Mammary epithelial cell (primary cell): ENCODE data around the gene SMAD6.

Experiments used
- EZH2 ChIP-seq: IDR thresholded peaks from 2 replicates; pipeline ENCODE4 v1.6.1; 2012; ENCODE audit warnings: low read length, inconsistent platforms, borderline replicate concordance
- TF ChIP-seq, protein P1 (sequence below), 2 donors: IDR thresholded peaks in 1 of 2; conservative IDR thresholded peaks in 1 of 2; 2 replicates each; pipeline ENCODE4 v1.5.1; 2011 to 2012; ENCODE audit warnings: inconsistent platforms in 2 of 2, low read length in 2 of 2, mild to moderate bottlenecking in 2 of 2, control low read depth in 1 of 2, low read depth in 1 of 2; ENCODE audit not compliant: insufficient read depth in 1 of 2; ENCODE audit errors: extremely low read depth in 1 of 2

DNA sequence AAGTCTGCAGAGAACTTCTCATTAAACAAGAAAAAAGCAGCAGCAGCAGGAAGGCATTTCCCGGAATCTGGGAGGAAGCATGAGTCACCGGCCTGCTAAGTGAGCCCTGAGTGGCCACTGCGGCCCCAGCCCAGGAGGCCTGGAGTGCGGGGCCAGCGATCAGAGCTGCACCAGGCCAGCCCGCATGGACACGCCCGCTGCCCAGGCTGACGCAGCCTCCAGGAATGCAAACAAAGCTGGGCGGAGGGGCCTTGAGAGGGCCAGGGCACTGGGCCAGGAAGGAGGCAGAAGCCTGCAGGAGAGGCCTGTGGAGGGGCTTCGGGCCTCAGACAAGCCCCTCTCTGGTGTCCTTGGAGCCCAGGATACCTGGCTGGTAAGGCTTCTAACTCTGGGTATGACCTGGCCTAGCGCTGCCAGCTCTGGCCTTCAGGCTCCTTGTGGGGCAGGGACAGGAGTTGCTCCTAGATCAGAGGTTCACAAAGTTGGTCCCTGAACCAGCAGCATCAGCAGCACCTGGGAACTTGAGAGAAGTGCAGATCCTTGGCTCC lies 101.2 kb downstream of the SMAD6 start:
- TF ChIP-seq, protein P1, sequence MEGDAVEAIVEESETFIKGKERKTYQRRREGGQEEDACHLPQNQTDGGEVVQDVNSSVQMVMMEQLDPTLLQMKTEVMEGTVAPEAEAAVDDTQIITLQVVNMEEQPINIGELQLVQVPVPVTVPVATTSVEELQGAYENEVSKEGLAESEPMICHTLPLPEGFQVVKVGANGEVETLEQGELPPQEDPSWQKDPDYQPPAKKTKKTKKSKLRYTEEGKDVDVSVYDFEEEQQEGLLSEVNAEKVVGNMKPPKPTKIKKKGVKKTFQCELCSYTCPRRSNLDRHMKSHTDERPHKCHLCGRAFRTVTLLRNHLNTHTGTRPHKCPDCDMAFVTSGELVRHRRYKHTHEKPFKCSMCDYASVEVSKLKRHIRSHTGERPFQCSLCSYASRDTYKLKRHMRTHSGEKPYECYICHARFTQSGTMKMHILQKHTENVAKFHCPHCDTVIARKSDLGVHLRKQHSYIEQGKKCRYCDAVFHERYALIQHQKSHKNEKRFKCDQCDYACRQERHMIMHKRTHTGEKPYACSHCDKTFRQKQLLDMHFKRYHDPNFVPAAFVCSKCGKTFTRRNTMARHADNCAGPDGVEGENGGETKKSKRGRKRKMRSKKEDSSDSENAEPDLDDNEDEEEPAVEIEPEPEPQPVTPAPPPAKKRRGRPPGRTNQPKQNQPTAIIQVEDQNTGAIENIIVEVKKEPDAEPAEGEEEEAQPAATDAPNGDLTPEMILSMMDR (conservative IDR thresholded peaks at IDR 0.05 in 1 of 2, IDR thresholded peaks at IDR 0.05 in 1 of 2; ENCODE audit: extremely low read depth in 1 of 2, insufficient read depth in 1 of 2, low read depth in 1 of 2, low read length in 2 of 2): no peak
- no peak for TF ChIP-seq EZH2
